CD4-positive, alpha-beta memory T cell (primary cell): ENCODE data around the gene CALN1. TPM values are rescaled to one million over a fixed set of nuclear protein-coding genes. Genes with fewer than 3 reads are reported as not detected.

Source experiments
- CTCF ChIA-PET: fragments of 350-600 bp; sonication (Branson Sonifier 250); formaldehyde crosslinking; loops from one replicate; lab custom pipeline; 2021; ENCODE audit warnings: inconsistent platforms; ENCODE audit not compliant: partially characterized antibody; lab: Charles Lee
- POLR2A ChIA-PET: fragments of 350-600 bp; sonication (Branson Sonifier 250); formaldehyde crosslinking; loops from one replicate; lab custom pipeline; 2021; ENCODE audit not compliant: partially characterized antibody; lab: Charles Lee
- DNase-seq, 5 donors: peaks; one replicate each; pipeline versions ENCODE4 v3.0.0 to v3.0.0-alpha.2; 2020 to 2022; ENCODE audit warnings: mixed read lengths in 1 of 5
- H3K27ac ChIP-seq: one replicate; pipeline ENCODE4 v1.7.0; 2013; ENCODE audit warnings: low read depth, low read length
- H3K27me3 ChIP-seq: 2 replicates; pipeline ENCODE4 v1.7.0; 2013; ENCODE audit warnings: mild to moderate bottlenecking, low read length, moderate library complexity; ENCODE audit not compliant: insufficient read depth
- H3K36me3 ChIP-seq: 2 replicates; pipeline ENCODE4 v1.7.0; 2013; ENCODE audit warnings: mild to moderate bottlenecking, low read length, moderate library complexity; ENCODE audit not compliant: insufficient read depth
- H3K4me1 ChIP-seq: 2 replicates; pipeline ENCODE4 v1.7.0; 2013; ENCODE audit warnings: mild to moderate bottlenecking, low read length, moderate library complexity; ENCODE audit not compliant: insufficient read depth
- H3K4me3 ChIP-seq, 2 donors: one replicate each; pipeline ENCODE4 v1.7.0; 2013; ENCODE audit warnings: low read length in 2 of 2, mild to moderate bottlenecking in 1 of 2
- H3K9me3 ChIP-seq, 2 donors: one replicate each; pipeline ENCODE4 v1.7.0; 2013; ENCODE audit warnings: low read length in 2 of 2, control low read depth in 1 of 2; ENCODE audit not compliant: control insufficient read depth in 1 of 2
- H3K27ac Mint-ChIP-seq, 7 donors: one replicate each; pipeline ENCODE4 v1.8.0; 2020 to 2021; ENCODE audit warnings: mixed read lengths in 7 of 7, mild to moderate bottlenecking in 6 of 7, inconsistent platforms in 3 of 7, moderate library complexity in 3 of 7
- H3K27me3 Mint-ChIP-seq, 2 donors: one replicate each; pipeline ENCODE4 v1.8.0; 2020 to 2021; ENCODE audit warnings: mixed read lengths in 2 of 2
- H3K36me3 Mint-ChIP-seq, 2 donors: one replicate each; pipeline ENCODE4 v1.8.0; 2020 to 2021; ENCODE audit warnings: mixed read lengths in 2 of 2, inconsistent platforms in 1 of 2, mild to moderate bottlenecking in 1 of 2
- H3K4me1 Mint-ChIP-seq, 4 donors: one replicate each; pipeline ENCODE4 v1.8.0; 2020 to 2021; ENCODE audit warnings: mixed read lengths in 4 of 4, mild to moderate bottlenecking in 1 of 4
- H3K4me3 Mint-ChIP-seq, 8 donors: one replicate each; pipeline ENCODE4 v1.8.0; 2020 to 2021; ENCODE audit warnings: mixed read lengths in 8 of 8, mild to moderate bottlenecking in 7 of 8, moderate library complexity in 6 of 8, inconsistent platforms in 3 of 8
- H3K9me3 Mint-ChIP-seq, 8 donors: one replicate each; pipeline ENCODE4 v1.8.0; 2020 to 2021; ENCODE audit warnings: mixed read lengths in 8 of 8, mild to moderate bottlenecking in 5 of 8, inconsistent platforms in 3 of 8, moderate library complexity in 1 of 8
- intact Hi-C: fragments of 100-400 bp; cut with micrococcal nuclease; formaldehyde crosslinking; loops from one replicate; pipeline ENCODE4 v1.15.1; 2023
- polyA plus RNA-seq, 2 donors: library from polyadenylated mRNA; unstranded; fragments of 300-500 nt; fragmentation: Illumina TruSeq; gene quantifications; one replicate each; pipeline ENCODE4 v1.2.3, GENCODE V29; 2021
- total RNA-seq, 2 experiments: library from RNA; stranded (reverse); gene quantifications; one replicate each; pipeline ENCODE4 v1.2.3, GENCODE V29; 2021

The CALN1 gene
- total and polyA plus RNA-seq, 4 experiments from 2014 or later, result not detected

DNA sequence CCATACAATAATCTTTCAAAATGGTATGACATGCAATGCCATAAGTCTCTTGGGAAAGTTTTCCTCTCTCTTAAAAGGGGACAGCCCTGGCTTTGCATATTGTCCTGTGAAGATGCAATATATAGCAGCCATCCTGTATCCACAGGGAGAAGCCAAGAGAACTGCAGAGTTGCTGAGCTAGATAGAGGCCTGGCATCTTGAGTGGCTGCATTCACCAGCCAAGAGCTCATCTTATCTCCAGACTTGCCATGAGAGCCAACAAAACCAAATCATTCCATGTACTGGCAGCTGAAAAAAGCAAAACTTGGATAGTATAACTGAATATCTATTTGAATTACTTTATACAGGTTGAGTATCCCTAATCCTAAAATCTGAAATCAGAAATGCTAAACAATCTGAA lies 348.8 kb downstream of the CALN1 start:
- DNase-seq, result no peak
- no peak overlapping the region for H3K27ac ChIP-seq
- no peaks in the 10 kb centered on the region for H3K27me3 Mint-ChIP-seq
- H3K9me3 ChIP-seq, result no peaks in the 10 kb centered on the region
- ChIA-PET CTCF (no interaction called here), POLR2A (no interaction called here)
- no peak overlapping the region for H3K27ac Mint-ChIP-seq
- intact Hi-C loops, result no loop called here
- no peaks in the 10 kb centered on the region for H3K27me3 ChIP-seq
- no peak overlapping the region for H3K4me3 ChIP-seq
- H3K4me3 Mint-ChIP-seq, result no peak overlapping the region
- no peaks in the 10 kb centered on the region for H3K4me1 ChIP-seq
- H3K9me3 Mint-ChIP-seq, result peaks cover 0 to 21% (median 4%) of the 10 kb centered on the region in 8 donors
- H3K36me3 Mint-ChIP-seq, result no peaks in the 10 kb centered on the region
- no peaks in the 10 kb centered on the region for H3K4me1 Mint-ChIP-seq
- H3K36me3 ChIP-seq, result no peaks in the 10 kb centered on the region

DNA sequence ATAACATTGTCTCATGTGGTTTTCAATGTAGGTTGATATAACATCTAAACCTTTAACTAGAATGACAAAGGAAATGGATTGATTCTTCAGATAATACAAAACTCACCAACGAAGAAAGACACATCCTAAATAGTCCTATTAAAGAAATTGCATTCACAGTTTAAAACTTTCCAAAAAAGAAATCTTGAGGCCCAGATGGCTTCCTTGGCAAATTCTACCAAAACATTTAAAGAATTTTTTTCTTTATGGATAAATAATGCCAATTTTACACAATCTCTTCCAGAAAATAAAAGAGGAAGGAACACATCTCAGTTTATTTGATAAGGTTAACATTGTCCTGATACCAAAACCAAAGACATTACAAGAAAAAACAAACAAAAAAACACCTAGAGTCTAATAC lies 349.5 kb downstream of the CALN1 start:
- CTCF ChIA-PET, result no interaction called here
- no peak for DNase-seq
- Histone ChIP-seq H3K9me3 (no peaks in the 10 kb centered on the region), H3K4me1 (no peaks in the 10 kb centered on the region), H3K4me3 (no peak overlapping the region), H3K36me3 (no peaks in the 10 kb centered on the region), H3K27me3 (no peaks in the 10 kb centered on the region), H3K27ac (no peak overlapping the region)
- Mint-ChIP-seq H3K4me3 (no peak overlapping the region), H3K4me1 (no peaks in the 10 kb centered on the region), H3K36me3 (no peaks in the 10 kb centered on the region), H3K9me3 (peaks cover 0 to 21% (median 5%) of the 10 kb centered on the region in 8 donors), H3K27ac (no peak overlapping the region), H3K27me3 (no peaks in the 10 kb centered on the region)
- intact Hi-C loops, result no loop called here
- POLR2A ChIA-PET, result no interaction called here

DNA sequence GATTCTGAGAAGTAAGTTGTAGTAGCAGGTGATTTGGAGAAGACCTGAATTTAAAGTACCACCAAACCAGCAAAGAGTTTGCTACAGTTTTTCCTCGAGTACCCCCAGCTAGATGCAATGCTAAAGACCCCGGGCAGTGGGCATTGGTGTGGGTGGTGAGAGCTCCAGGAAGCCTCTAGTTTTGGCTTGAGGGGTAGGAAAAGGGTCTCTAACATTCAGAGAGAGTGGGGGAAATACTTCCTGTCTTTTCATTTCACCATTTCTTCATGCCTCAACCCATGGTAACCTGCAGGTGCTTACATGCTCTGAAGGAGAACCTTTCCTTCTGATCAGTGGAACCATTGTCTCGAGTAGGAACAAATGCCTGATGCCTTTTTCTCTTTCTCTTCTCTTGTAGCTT lies 352.2 kb downstream of the CALN1 start:
- Histone ChIP-seq H3K4me1 (no peaks in the 10 kb centered on the region), H3K27me3 (no peaks in the 10 kb centered on the region), H3K36me3 (no peaks in the 10 kb centered on the region), H3K27ac (no peak overlapping the region), H3K4me3 (no peak overlapping the region), H3K9me3 (no peaks in the 10 kb centered on the region)
- Mint-ChIP-seq H3K4me1 (no peaks in the 10 kb centered on the region), H3K4me3 (no peak overlapping the region), H3K9me3 (peaks cover 0 to 17% (median 3%) of the 10 kb centered on the region in 8 donors), H3K27ac (no peak overlapping the region), H3K36me3 (no peaks in the 10 kb centered on the region), H3K27me3 (no peaks in the 10 kb centered on the region)
- intact Hi-C loops, result no loop called here
- POLR2A ChIA-PET, result no interaction called here
- CTCF ChIA-PET, result no interaction called here
- no peak for DNase-seq

DNA sequence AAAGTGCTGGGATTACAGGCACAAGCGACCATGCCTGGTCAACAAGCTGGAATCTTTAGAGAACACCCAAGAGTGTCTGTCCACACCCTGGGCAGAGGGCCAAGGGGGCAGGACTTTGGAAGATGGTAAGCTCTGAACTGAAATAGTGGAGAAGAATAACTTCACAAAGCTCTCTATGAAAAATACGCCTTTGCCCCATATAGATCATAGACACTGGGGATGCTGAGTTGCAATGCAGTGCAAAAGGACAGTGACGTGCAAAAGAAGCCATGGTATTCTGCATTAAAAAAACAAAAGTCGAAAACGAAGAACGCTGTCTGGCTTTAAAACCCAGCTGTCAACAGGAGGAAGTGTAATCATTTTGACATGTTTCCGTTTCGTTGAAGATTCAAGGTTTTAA lies 353.6 kb downstream of the CALN1 start:
- H3K27ac Mint-ChIP-seq, result no peak overlapping the region
- no peaks in the 10 kb centered on the region for H3K4me1 Mint-ChIP-seq
- Histone ChIP-seq H3K27me3 (no peaks in the 10 kb centered on the region), H3K27ac (no peak overlapping the region), H3K9me3 (no peaks in the 10 kb centered on the region), H3K4me1 (no peaks in the 10 kb centered on the region), H3K4me3 (no peak overlapping the region), H3K36me3 (no peaks in the 10 kb centered on the region)
- no peaks in the 10 kb centered on the region for H3K27me3 Mint-ChIP-seq
- intact Hi-C loops, result no loop called here
- POLR2A ChIA-PET, result no interaction called here
- no peak overlapping the region for H3K4me3 Mint-ChIP-seq
- no peaks in the 10 kb centered on the region for H3K36me3 Mint-ChIP-seq
- CTCF ChIA-PET, result no interaction called here
- peaks cover 2 to 15% (median 6%) of the 10 kb centered on the region in 8 donors for H3K9me3 Mint-ChIP-seq
- no peak for DNase-seq

DNA sequence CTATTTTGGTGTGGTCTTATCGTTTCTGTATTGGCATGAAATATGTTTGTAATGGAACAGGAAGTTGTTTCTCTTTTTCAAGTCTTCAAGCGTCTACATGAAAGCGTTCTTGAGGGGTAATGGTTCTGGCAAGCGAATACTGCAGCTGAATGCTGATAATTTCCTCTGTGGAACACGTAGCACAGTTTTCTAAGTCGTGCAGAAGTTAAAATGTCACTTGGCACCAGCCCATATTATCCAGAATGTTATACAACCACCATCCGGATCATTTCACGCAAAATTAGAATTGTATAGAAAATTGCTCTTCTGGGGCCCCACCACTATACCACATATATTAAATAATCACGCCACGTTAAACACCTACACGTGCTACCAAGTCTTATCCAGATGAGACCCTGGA lies 354.3 kb downstream of the CALN1 start:
- intact Hi-C loops, result no loop called here
- H3K27ac ChIP-seq, result no peak overlapping the region

DNA sequence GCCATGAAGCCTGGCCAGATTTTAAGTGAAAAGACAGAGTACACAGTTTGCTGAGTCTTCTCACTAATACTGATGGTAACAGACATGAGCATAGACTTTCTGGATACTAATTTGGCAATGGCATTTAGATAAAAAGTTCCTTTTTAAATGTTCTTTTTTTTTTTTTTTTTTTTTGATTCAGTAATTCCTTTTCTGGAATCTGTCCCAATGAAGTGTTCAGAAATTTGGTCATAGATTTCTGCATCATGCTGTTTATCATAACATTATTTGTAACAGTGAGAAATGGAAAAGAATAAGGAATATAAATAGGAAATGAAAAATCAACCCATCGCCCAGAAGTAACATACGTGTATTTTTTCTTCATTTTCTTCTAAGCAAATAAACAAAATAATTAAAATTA lies 354.9 kb downstream of the CALN1 start:
- Mint-ChIP-seq H3K4me3 (no peak overlapping the region), H3K9me3 (peaks cover 2 to 18% (median 6%) of the 10 kb centered on the region in 8 donors), H3K27me3 (no peaks in the 10 kb centered on the region), H3K36me3 (no peaks in the 10 kb centered on the region), H3K27ac (no peak overlapping the region), H3K4me1 (no peaks in the 10 kb centered on the region)
- intact Hi-C loops, result no loop called here
- H3K4me3 ChIP-seq, result no peak overlapping the region
- no peak overlapping the region for H3K27ac ChIP-seq
- H3K9me3 ChIP-seq, result no peaks in the 10 kb centered on the region
- no peaks in the 10 kb centered on the region for H3K4me1 ChIP-seq
- H3K27me3 ChIP-seq, result no peaks in the 10 kb centered on the region
- CTCF ChIA-PET, result no interaction called here
- POLR2A ChIA-PET, result no interaction called here
- no peak for DNase-seq
- no peaks in the 10 kb centered on the region for H3K36me3 ChIP-seq

More for the DNA sequence above, 354.3 kb downstream of the CALN1 start:
- Histone ChIP-seq H3K4me1 (no peaks in the 10 kb centered on the region), H3K27me3 (no peaks in the 10 kb centered on the region), H3K36me3 (no peaks in the 10 kb centered on the region), H3K9me3 (no peaks in the 10 kb centered on the region), H3K4me3 (no peak overlapping the region)
- H3K27ac Mint-ChIP-seq, result no peak overlapping the region
- DNase-seq, result no peak
- no peaks in the 10 kb centered on the region for H3K4me1 Mint-ChIP-seq
- no peaks in the 10 kb centered on the region for H3K27me3 Mint-ChIP-seq
- peaks cover 2 to 14% (median 6%) of the 10 kb centered on the region in 8 donors for H3K9me3 Mint-ChIP-seq
- no peaks in the 10 kb centered on the region for H3K36me3 Mint-ChIP-seq
- no peak overlapping the region for H3K4me3 Mint-ChIP-seq
- CTCF ChIA-PET, result no interaction called here
- POLR2A ChIA-PET, result no interaction called here

DNA sequence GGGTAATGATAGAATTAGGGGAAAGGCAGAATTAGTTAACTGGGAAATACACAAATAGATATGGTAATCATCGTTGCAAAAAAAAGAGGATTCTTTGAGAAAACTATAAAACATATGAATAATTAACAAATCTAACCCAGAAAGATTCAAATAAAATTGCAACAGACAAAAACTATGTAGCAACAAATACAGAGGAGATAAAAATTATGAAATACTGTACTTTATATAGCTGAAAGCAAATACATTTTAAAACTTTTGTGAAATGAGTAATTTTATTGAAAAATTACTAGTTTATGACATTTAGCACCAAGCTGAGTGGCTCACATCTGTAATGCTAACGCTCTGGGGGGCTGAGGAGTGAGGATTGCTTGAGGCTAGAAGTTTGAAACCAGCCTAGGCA lies 356.7 kb downstream of the CALN1 start:
- Mint-ChIP-seq H3K36me3 (no peaks in the 10 kb centered on the region), H3K4me3 (no peak overlapping the region), H3K9me3 (peaks cover 2 to 12% (median 4%) of the 10 kb centered on the region in 8 donors), H3K4me1 (no peaks in the 10 kb centered on the region), H3K27me3 (no peaks in the 10 kb centered on the region), H3K27ac (no peak overlapping the region)
- H3K27ac ChIP-seq, result no peak overlapping the region
- no peak for DNase-seq
- H3K4me1 ChIP-seq, result no peaks in the 10 kb centered on the region
- intact Hi-C loops, result no loop called here
- H3K27me3 ChIP-seq, result no peaks in the 10 kb centered on the region
- no peaks in the 10 kb centered on the region for H3K9me3 ChIP-seq
- ChIA-PET CTCF (no interaction called here), POLR2A (no interaction called here)
- no peak overlapping the region for H3K4me3 ChIP-seq
- H3K36me3 ChIP-seq, result no peaks in the 10 kb centered on the region

DNA sequence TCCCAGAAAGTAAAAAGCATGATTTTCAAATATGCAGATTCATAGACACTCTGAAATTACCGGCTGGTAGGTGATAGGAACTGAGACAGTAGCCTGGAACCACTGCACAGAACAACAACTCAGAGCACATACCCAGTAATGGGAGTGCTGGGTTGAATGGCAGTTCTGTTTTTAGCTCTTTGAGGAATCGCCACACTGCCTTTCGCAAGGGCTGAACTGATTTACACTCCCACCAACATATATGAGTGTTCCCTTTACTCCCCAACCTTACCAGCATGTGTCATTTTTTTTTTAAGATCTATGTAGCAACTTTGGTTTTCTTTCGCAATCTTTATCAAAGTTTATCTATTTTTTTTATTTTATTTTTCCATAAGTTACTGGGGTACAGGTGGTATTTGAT lies 358.8 kb downstream of the CALN1 start:
- H3K27me3 ChIP-seq, result no peaks in the 10 kb centered on the region

More for the DNA sequence above, 358.8 kb downstream of the CALN1 start:
- intact Hi-C loops, result no loop called here
- Mint-ChIP-seq H3K4me1 (no peaks in the 10 kb centered on the region), H3K9me3 (peaks cover 0 to 16% (median 4%) of the 10 kb centered on the region in 8 donors), H3K36me3 (no peaks in the 10 kb centered on the region), H3K27me3 (no peaks in the 10 kb centered on the region), H3K27ac (no peak overlapping the region), H3K4me3 (no peak overlapping the region)
- Histone ChIP-seq H3K4me1 (no peaks in the 10 kb centered on the region), H3K36me3 (no peaks in the 10 kb centered on the region), H3K4me3 (no peak overlapping the region), H3K27ac (no peak overlapping the region), H3K9me3 (no peaks in the 10 kb centered on the region)
- ChIA-PET POLR2A (no interaction called here), CTCF (interaction anchor here (0.7 kb wide), 1 partner anchor 170 kb away, joined by 3 read pairs; no protein-coding TSS in a partner anchor)
- no peak for DNase-seq
